Testis (tissue), 3 donors: Measurements from ENCODE around the gene ADSS2. TPM values are rescaled to one million over a fixed set of nuclear protein-coding genes. Genes with fewer than 3 reads are reported as not detected.

ENCODE experiments used
- DNase-seq: peaks from one replicate; pipeline ENCODE4 v3.0.0-alpha.2; 2019
- H3K27ac ChIP-seq, 2 donors: fragments of 200-600 bp; sonication (generic); one replicate each; pipeline ENCODE4 v1.5.1; 2019
- H3K27me3 ChIP-seq: fragments of 200-600 bp; sonication (generic); one replicate; pipeline ENCODE4 v1.5.1; 2019
- H3K36me3 ChIP-seq: fragments of 200-600 bp; sonication (generic); one replicate; pipeline ENCODE4 v1.5.1; 2017; ENCODE audit warnings: low read depth; ENCODE audit errors: missing control alignments
- H3K4me1 ChIP-seq: fragments of 200-600 bp; sonication (generic); one replicate; pipeline ENCODE4 v1.5.1; 2019
- H3K4me3 ChIP-seq, 2 donors: fragments of 200-600 bp; sonication (generic); one replicate each; pipeline ENCODE4 v1.5.1; 2017 to 2019
- H3K9me3 ChIP-seq: fragments of 200-600 bp; sonication (generic); one replicate; pipeline ENCODE4 v1.5.1; 2017
- POLR2A ChIP-seq: fragments of 450-650 bp; IDR thresholded peaks from one replicate; pipeline ENCODE4 v1.6.1; 2017; ENCODE audit warnings: antibody characterized with exemption, mild to moderate bottlenecking, moderate library complexity
- WGBS, 2 donors: methylation state at CpG; one replicate each; pipeline ENCODE4 v1.1.5; 2018; 5-methylcytosine and 5-hydroxymethylcytosine counted together
- intact Hi-C: fragments of 100-400 bp; cut with DNase I; formaldehyde crosslinking; loops from one replicate; pipeline ENCODE4 v1.15.1; 2023; ENCODE audit warnings: low total_unique reads
- polyA plus RNA-seq: library from polyadenylated mRNA; stranded (reverse); fragments of 350-450 nt; fragmentation: Illumina TruSeq; extraction: RNeasy Lipid Tissue Mini Kit (QIAGEN cat#74804); gene quantifications from one replicate; pipeline ENCODE4 v1.2.3, GENCODE V29; 2014; ENCODE audit warnings: low read depth, low replicate concordance; ENCODE audit not compliant: insufficient read depth
- total RNA-seq, 2 donors: library from RNA; depleted of rRNA; stranded (reverse); fragments of >200 nt; gene quantifications; one replicate each; pipeline ENCODE4 v1.2.3, GENCODE V29; 2016
- TF ChIP-seq, protein P1 (sequence below), 3 experiments: fragments of 450-650 bp in 2 of 3; fragments of 200-600 bp in 1 of 3; sonication (generic) in 1 of 3; IDR thresholded peaks; one replicate each; pipeline ENCODE4 v1.5.1; 2016 to 2019; ENCODE audit warnings: antibody characterized with exemption in 3 of 3, mild to moderate bottlenecking in 2 of 3, moderate library complexity in 1 of 3

ADSS2 gene
- total and polyA plus RNA-seq, 3 donors from 2014 or later, result 61.0 to 96.2 (median 76.3) TPM

DNA sequence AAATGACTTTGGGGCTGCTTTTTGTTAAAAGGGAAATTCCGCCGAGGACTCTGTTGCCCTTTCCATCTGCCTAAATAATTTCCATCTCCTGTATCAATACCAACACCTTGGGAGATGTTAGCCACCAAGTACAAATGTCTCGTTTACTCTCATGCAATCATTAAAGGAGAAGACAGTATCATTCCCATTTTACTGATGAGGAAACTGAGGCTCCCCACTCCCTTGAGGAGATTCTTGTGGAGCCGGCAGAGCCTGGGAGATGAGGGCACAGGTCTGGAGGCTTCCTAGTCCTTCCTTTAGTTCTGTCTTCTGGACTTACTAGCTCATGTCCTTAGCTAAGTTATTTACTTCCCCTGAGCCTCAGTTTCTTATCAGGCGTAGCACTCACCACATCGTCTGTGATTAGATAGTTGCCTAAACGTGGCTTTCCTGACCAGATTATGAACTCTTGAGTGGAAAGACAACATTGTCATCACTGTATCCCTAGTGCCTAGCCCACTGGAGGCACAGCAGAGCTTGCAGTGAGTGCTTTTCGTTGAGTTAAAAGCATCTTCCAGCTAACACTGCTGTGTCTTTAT, 81.6 kb downstream of the ADSS2 start:
- Histone ChIP-seq H3K4me3 (no peak overlapping the region), H3K4me1 (no peaks in the 10 kb centered on the region), H3K27me3 (no peaks in the 10 kb centered on the region), H3K27ac (no peak overlapping the region), H3K36me3 (no peaks in the 10 kb centered on the region), H3K9me3 (no peaks in the 10 kb centered on the region)
- whole genome bisulfite sequencing, 2 donors, result 66 to 77% methylated on average over 8 of the region's 8 CpGs
- intact Hi-C loops, result no loop called here
- no peak for TF ChIP-seq POLR2A
- TF ChIP-seq, protein P1, sequence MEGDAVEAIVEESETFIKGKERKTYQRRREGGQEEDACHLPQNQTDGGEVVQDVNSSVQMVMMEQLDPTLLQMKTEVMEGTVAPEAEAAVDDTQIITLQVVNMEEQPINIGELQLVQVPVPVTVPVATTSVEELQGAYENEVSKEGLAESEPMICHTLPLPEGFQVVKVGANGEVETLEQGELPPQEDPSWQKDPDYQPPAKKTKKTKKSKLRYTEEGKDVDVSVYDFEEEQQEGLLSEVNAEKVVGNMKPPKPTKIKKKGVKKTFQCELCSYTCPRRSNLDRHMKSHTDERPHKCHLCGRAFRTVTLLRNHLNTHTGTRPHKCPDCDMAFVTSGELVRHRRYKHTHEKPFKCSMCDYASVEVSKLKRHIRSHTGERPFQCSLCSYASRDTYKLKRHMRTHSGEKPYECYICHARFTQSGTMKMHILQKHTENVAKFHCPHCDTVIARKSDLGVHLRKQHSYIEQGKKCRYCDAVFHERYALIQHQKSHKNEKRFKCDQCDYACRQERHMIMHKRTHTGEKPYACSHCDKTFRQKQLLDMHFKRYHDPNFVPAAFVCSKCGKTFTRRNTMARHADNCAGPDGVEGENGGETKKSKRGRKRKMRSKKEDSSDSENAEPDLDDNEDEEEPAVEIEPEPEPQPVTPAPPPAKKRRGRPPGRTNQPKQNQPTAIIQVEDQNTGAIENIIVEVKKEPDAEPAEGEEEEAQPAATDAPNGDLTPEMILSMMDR (IDR thresholded peaks at IDR 0.05), result no peak
- no peak for DNase-seq

DNA sequence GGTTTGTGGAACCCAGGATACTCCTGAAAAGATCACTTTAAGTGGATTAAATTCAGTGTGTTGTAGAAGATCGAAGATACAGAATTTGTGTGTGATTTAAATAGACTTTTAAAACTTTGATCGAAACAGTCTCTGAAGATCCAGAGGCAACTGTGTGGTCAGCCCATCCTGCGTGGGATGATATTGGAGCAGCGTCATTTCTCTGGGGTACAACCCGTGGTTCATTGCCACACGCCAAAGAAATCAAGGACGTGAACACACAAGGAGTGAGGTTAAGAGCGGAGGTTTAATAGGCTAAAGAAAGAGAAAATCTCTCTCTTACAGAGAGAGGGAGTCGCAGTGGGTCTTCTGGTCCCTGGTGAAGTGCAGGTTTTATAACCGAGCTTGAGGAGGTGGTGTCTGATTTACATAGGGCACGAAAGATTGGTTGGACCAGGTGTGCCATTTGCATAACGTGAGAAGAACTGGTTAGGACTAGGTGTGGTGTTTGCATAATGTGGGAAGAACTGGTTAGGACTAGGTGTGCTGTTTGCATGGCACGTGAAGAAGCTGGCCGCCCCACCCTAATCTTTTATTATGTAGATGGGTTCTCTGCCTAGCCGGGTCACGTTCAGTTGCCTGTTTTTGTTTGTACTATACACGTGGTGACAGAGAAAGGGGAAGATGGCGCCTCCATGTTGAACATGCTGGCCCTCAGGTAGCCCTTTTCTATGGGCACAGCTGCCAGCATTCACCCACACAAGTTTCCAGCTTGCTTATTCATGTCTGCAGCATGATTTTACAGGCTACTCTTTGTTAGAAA, 82.3 kb downstream of the ADSS2 start:
- H3K27me3 ChIP-seq, result no peaks in the 10 kb centered on the region
- H3K4me3 ChIP-seq, result no peak overlapping the region
- no peaks in the 10 kb centered on the region for H3K36me3 ChIP-seq
- TF ChIP-seq POLR2A, result no peak
- TF ChIP-seq, protein P1 (IDR thresholded peaks at IDR 0.05), result no peak
- WGBS, 2 donors, result 76 to 77% methylated on average over 18 of the region's 18 CpGs
- no peaks in the 10 kb centered on the region for H3K9me3 ChIP-seq
- no peak for DNase-seq
- H3K27ac ChIP-seq, result no peak overlapping the region
- intact Hi-C loops, result no loop called here
- no peaks in the 10 kb centered on the region for H3K4me1 ChIP-seq

DNA sequence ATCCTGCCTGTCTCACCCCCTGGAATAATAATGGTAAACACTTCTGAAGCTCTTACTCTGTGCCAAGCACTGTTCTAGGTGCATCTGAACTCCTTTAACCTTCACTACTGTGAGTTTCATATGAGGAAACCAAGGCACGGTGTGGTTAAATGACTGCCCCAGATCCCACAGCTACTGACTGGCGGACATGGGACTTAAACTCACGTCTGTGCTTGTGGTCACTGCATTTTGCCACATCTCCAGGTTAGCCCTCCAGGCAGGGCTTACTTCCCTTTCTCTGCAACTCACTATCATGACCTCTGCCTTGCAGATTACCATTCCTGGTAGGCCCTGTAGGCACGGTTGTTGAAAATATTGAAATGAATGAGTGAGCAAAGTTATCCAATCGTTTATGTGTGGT, 83.4 kb downstream of the ADSS2 start:
- TF ChIP-seq POLR2A, result no peak
- TF ChIP-seq, protein P1 (IDR thresholded peaks at IDR 0.05), result no peak
- H3K4me1 ChIP-seq, result no peaks in the 10 kb centered on the region
- intact Hi-C loops, result no loop called here
- no peaks in the 10 kb centered on the region for H3K27me3 ChIP-seq
- H3K4me3 ChIP-seq, result no peak overlapping the region
- 75 to 92% methylated on average over 5 of the region's 5 CpGs for WGBS, 2 donors
- no peaks in the 10 kb centered on the region for H3K9me3 ChIP-seq
- no peaks in the 10 kb centered on the region for H3K36me3 ChIP-seq
- DNase-seq, result no peak
- no peak overlapping the region for H3K27ac ChIP-seq

DNA sequence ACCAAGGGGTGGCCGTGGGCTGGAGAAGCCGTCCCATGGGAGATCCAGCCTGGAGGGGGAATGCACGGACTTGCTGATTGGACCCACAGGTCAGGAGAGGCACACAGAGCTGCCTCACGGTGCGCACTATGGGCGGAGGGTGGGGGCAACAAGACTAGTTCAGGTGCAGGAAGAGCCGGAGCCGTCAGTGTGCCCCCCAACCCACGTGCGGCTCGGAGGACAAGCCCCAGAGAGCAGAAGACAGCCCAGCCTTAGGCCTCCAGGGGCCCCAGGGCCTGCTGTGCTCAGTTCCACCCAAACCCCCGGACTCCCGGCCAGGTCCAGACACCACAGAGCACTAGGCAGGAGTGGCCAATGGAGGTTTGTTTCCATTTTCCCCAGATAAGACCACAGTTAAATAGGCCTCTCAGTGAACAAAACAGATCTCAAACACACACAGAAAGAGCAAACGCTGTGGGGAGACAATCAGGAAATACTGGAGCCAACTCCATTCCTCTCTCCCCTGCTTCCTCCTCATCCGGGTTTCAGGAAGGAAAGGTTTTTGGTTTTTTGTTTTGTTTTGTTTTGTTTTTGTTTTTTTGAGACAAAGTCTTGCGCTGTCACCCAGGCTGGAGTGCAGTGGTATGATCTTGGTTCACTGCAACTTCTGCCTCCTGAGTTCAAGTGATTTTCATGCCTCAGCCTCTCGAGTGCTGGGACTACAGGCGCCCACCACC, 84.2 kb downstream of the ADSS2 start:
- Histone ChIP-seq H3K4me3 (no peak overlapping the region), H3K27me3 (no peaks in the 10 kb centered on the region), H3K9me3 (no peaks in the 10 kb centered on the region), H3K4me1 (no peaks in the 10 kb centered on the region), H3K27ac (no peak overlapping the region), H3K36me3 (no peaks in the 10 kb centered on the region)
- intact Hi-C loops, result no loop called here
- 85 to 90% methylated on average over 16 to 18 of the region's 18 CpGs for WGBS, 2 donors
- DNase-seq, result no peak
- no peak for TF ChIP-seq POLR2A
- TF ChIP-seq, protein P1 (IDR thresholded peaks at IDR 0.05), result no peak
